Measurements from ENCODE around the gene TMOD2.

TMOD2 gene

DNA sequence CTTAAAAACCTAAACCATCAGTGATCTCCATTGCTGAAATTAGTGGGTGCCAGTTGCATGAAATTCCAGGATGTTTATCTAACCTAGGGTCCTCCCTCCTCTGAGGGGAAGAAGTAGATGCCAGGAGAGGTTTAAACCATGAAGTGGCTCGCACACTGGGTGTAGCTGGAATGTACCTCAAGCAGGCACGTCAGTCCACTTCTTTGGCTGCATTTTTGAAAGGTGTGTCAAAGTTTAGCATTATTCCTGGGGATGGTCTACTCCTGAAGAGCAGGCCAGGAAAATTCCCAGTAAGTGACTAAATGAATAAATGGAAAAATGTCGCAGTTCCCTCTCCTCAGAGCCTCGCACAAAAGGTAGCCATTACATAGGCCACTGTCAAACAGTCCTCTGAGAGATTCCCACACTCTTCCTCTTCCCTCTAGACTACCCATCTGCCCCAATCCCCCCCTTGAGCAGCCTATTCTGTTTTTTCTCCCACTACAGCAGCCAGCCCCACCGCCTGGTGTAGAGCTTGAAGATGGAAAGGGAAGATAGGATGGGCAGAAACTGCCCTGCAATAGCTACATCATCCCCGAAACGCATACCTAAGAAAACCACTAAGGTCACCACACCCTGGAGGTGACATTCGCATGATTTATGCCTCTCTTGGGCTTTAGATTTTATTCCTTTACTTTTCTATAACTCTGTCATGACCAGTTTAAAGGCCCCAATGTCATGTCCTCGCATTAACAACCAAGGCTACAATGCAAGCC is 77.4 kb downstream of the TMOD2 start:
- no peaks in the 10 kb centered on the region for H3K27me3 ChIP-seq (ENCODE audit: insufficient read depth, insufficient read length)
- TF ChIP-seq YY1 (IDR thresholded peaks at IDR 0.05; ENCODE audit: insufficient read depth, insufficient read length) = no peak
- no peak for TF ChIP-seq ZNF274 (IDR thresholded peaks at IDR 0.05; ENCODE audit: low read depth, low read length)
- no peak for TF ChIP-seq SUZ12 (IDR thresholded peaks at IDR 0.05; ENCODE audit: extremely low read depth, insufficient read depth, insufficient read length)
- H3K36me3 ChIP-seq (ENCODE audit: insufficient read depth, insufficient read length, low read length) = no peaks in the 10 kb centered on the region
- no peak for DNase-seq (ENCODE audit: low read depth, low spot score)
- H3K9me3 ChIP-seq (ENCODE audit: insufficient read depth, low read length) = no peaks in the 10 kb centered on the region
- H3K4me3 ChIP-seq (ENCODE audit: insufficient read length, low read depth) = no peak overlapping the region
- no peak overlapping the region for H3K9ac ChIP-seq (ENCODE audit: insufficient read length, low read depth)
- no peaks in the 10 kb centered on the region for H3K4me1 ChIP-seq (ENCODE audit: insufficient read depth, insufficient read length)

- Histone ChIP-seq H3K4me1 (ENCODE audit: insufficient read depth, insufficient read length) (no peaks in the 10 kb centered on the region), H3K27me3 (ENCODE audit: insufficient read depth, insufficient read length) (no peaks in the 10 kb centered on the region), H3K4me3 (ENCODE audit: insufficient read length, low read depth) (peak within 1 kb of the TSS; percentile 70), H3K9me3 (ENCODE audit: insufficient read depth, low read length) (no peaks in the 10 kb centered on the region), H3K9ac (ENCODE audit: insufficient read length, low read depth) (peak within 1 kb of the TSS; percentile 93), H3K36me3 (ENCODE audit: insufficient read depth, insufficient read length, low read length) (no peaks in the 10 kb centered on the region)
- TF ChIP-seq ZNF274 (IDR thresholded peaks at IDR 0.05; ENCODE audit: low read depth, low read length) (no peak), YY1 (IDR thresholded peaks at IDR 0.05; ENCODE audit: insufficient read depth, insufficient read length) (no peak), SUZ12 (IDR thresholded peaks at IDR 0.05; ENCODE audit: extremely low read depth, insufficient read depth, insufficient read length) (no peak)
- peak; percentile 75 for DNase-seq (ENCODE audit: low read depth, low spot score)
These were observed 78.2 kb downstream of the TMOD2 start, which contains the start of gene TMOD3 for GRCh38 chr15:51829376-51830275. Gene TMOD3 (plus strand): TSS chr15:51829653. CDS start chr15:51862885, 33,232 bp downstream.

- Histone ChIP-seq H3K27me3 (ENCODE audit: insufficient read depth, insufficient read length) (no peaks in the 10 kb centered on the region), H3K36me3 (ENCODE audit: insufficient read depth, insufficient read length, low read length) (no peaks in the 10 kb centered on the region), H3K9me3 (ENCODE audit: insufficient read depth, low read length) (no peaks in the 10 kb centered on the region), H3K4me1 (ENCODE audit: insufficient read depth, insufficient read length) (no peaks in the 10 kb centered on the region), H3K9ac (ENCODE audit: insufficient read length, low read depth) (peak overlapping the region; percentile 93), H3K4me3 (ENCODE audit: insufficient read length, low read depth) (peak overlapping the region; percentile 70)
- TF ChIP-seq YY1 (IDR thresholded peaks at IDR 0.05; ENCODE audit: insufficient read depth, insufficient read length) (no peak), ZNF274 (IDR thresholded peaks at IDR 0.05; ENCODE audit: low read depth, low read length) (no peak), SUZ12 (IDR thresholded peaks at IDR 0.05; ENCODE audit: extremely low read depth, insufficient read depth, insufficient read length) (no peak)
- DNase-seq (ENCODE audit: low read depth, low spot score) = peak; percentile 9
These were observed 78.9 kb downstream of the TMOD2 start for GRCh38 chr15:51830276-51830806.

DNA sequence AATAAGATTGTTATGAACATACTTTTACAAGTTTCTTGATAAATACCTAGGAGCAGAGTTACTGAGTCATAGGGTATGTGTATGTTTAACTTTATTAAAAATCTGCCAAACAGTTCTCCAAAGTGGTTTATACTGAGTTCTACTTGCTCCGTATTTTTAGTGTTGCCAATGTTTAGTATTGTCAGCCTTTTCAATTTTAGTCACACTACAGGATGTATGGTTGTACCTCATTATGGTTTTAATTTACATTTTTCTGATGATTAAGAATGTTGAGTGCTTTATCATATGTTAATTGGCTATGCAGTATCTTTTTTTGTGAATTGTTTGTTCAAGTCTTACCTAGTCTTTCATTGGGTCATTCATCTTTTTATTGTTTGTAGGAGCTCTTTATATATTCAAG is 82.4 kb downstream of the TMOD2 start:
- no peak for DNase-seq (ENCODE audit: low read depth, low spot score)
- TF ChIP-seq ZNF274 (IDR thresholded peaks at IDR 0.05; ENCODE audit: low read depth, low read length) = no peak
- TF ChIP-seq YY1 (IDR thresholded peaks at IDR 0.05; ENCODE audit: insufficient read depth, insufficient read length) = no peak
- no peak for TF ChIP-seq SUZ12 (IDR thresholded peaks at IDR 0.05; ENCODE audit: extremely low read depth, insufficient read depth, insufficient read length)
- H3K4me3 ChIP-seq (ENCODE audit: insufficient read length, low read depth) = no peak overlapping the region
- H3K4me1 ChIP-seq (ENCODE audit: insufficient read depth, insufficient read length) = peaks cover 5% of the 10 kb centered on the region
- no peaks in the 10 kb centered on the region for H3K36me3 ChIP-seq (ENCODE audit: insufficient read depth, insufficient read length, low read length)
- H3K27me3 ChIP-seq (ENCODE audit: insufficient read depth, insufficient read length) = no peaks in the 10 kb centered on the region
- H3K9me3 ChIP-seq (ENCODE audit: insufficient read depth, low read length) = no peaks in the 10 kb centered on the region
- no peak overlapping the region for H3K9ac ChIP-seq (ENCODE audit: insufficient read length, low read depth)

- Histone ChIP-seq H3K9me3 (ENCODE audit: insufficient read depth, low read length) (no peaks in the 10 kb centered on the region), H3K9ac (ENCODE audit: insufficient read length, low read depth) (no peak overlapping the region), H3K4me1 (ENCODE audit: insufficient read depth, insufficient read length) (peaks cover 5% of the 10 kb centered on the region), H3K27me3 (ENCODE audit: insufficient read depth, insufficient read length) (no peaks in the 10 kb centered on the region), H3K36me3 (ENCODE audit: insufficient read depth, insufficient read length, low read length) (no peaks in the 10 kb centered on the region), H3K4me3 (ENCODE audit: insufficient read length, low read depth) (no peak overlapping the region)
- DNase-seq (ENCODE audit: low read depth, low spot score) = no peak
- TF ChIP-seq SUZ12 (IDR thresholded peaks at IDR 0.05; ENCODE audit: extremely low read depth, insufficient read depth, insufficient read length) = no peak
- TF ChIP-seq YY1 (IDR thresholded peaks at IDR 0.05; ENCODE audit: insufficient read depth, insufficient read length) = no peak
- no peak for TF ChIP-seq ZNF274 (IDR thresholded peaks at IDR 0.05; ENCODE audit: low read depth, low read length)
These were observed 86.4 kb downstream of the TMOD2 start for GRCh38 chr15:51837792-51838251.

DNA sequence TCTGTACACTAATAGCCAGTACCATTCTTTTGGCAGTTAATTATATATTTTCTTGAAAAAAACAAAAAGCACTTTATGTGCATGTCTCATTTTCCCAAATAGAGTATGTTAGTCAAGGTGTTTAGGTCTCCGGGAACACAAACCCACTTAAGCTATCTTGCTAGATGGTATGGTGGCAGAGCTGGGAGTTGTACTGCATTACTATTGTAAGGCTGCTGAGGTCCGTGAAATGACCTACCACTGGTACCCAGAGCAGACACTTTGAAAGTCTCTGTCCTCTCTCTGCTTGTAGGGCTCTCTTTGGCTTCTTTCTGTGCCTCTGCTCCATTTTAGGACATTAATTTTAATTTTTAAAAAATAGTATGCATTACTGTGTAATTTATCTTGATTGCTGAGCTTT is 86.9 kb downstream of the TMOD2 start:
- no peaks in the 10 kb centered on the region for H3K27me3 ChIP-seq (ENCODE audit: insufficient read depth, insufficient read length)
- peaks cover 5% of the 10 kb centered on the region for H3K4me1 ChIP-seq (ENCODE audit: insufficient read depth, insufficient read length)
- no peaks in the 10 kb centered on the region for H3K36me3 ChIP-seq (ENCODE audit: insufficient read depth, insufficient read length, low read length)
- no peak overlapping the region for H3K4me3 ChIP-seq (ENCODE audit: insufficient read length, low read depth)
- TF ChIP-seq YY1 (IDR thresholded peaks at IDR 0.05; ENCODE audit: insufficient read depth, insufficient read length) (no peak), SUZ12 (IDR thresholded peaks at IDR 0.05; ENCODE audit: extremely low read depth, insufficient read depth, insufficient read length) (no peak), ZNF274 (IDR thresholded peaks at IDR 0.05; ENCODE audit: low read depth, low read length) (no peak)
- H3K9ac ChIP-seq (ENCODE audit: insufficient read length, low read depth) = no peak overlapping the region
- no peaks in the 10 kb centered on the region for H3K9me3 ChIP-seq (ENCODE audit: insufficient read depth, low read length)
- DNase-seq (ENCODE audit: low read depth, low spot score) = no peak
